Osteoblast (primary cell): ENCODE results near the gene AXDND1. TPM values are rescaled to one million over a fixed set of nuclear protein-coding genes. Genes with fewer than 3 reads are reported as not detected.
"Not testable (repeated sequence)": the region's sequence is repeated elsewhere in the genome, so short reads cannot be mapped to it uniquely, and the experiment has no call there.

Source experiments
- DNase-seq: peaks from one replicate; pipeline ENCODE4 v3.0.0; 2011; ENCODE audit warnings: low spot score, mixed read lengths; ENCODE audit not compliant: insufficient read length; ENCODE audit errors: missing footprints
- H2AFZ ChIP-seq: 2 replicates; pipeline ENCODE4 v1.6.0; 2011; ENCODE audit warnings: mild to moderate bottlenecking, low read length
- H3K27ac ChIP-seq: 2 replicates; pipeline ENCODE4 v1.5.1; 2011; ENCODE audit warnings: mild to moderate bottlenecking, low read depth, low read length, moderate library complexity
- H3K27me3 ChIP-seq: 2 replicates; pipeline ENCODE4 v1.6.0; 2012; ENCODE audit warnings: mild to moderate bottlenecking, control low read depth, inconsistent platforms, low read length, moderate library complexity; ENCODE audit not compliant: insufficient read depth
- H3K36me3 ChIP-seq: 2 replicates; pipeline ENCODE4 v1.5.1; 2011; ENCODE audit warnings: mild to moderate bottlenecking, low read length, control low read depth, moderate library complexity; ENCODE audit not compliant: insufficient read depth
- H3K4me1 ChIP-seq: 2 replicates; pipeline ENCODE4 v1.5.1; 2011; ENCODE audit warnings: mild to moderate bottlenecking, low read length, control low read depth, moderate library complexity; ENCODE audit not compliant: insufficient read depth
- H3K4me2 ChIP-seq: 2 replicates; pipeline ENCODE4 v1.6.0; 2011; ENCODE audit warnings: mild to moderate bottlenecking, low read length; ENCODE audit not compliant: insufficient read depth
- H3K4me3 ChIP-seq: fragments of 200-600 bp; sonication (generic); 3 replicates; pipeline ENCODE4 v1.5.1; 2012; ENCODE audit warnings: mild to moderate bottlenecking, low read length, inconsistent platforms; ENCODE audit not compliant: insufficient read depth
- H3K79me2 ChIP-seq: 2 replicates; pipeline ENCODE4 v1.6.0; 2012; ENCODE audit warnings: mild to moderate bottlenecking, low read length, control low read depth, inconsistent platforms; ENCODE audit not compliant: insufficient read depth
- H3K9me3 ChIP-seq: 2 replicates; pipeline ENCODE4 v1.5.1; 2011; ENCODE audit warnings: low read depth, low read length, control low read depth
- H4K20me1 ChIP-seq: 2 replicates; pipeline ENCODE4 v1.6.0; 2012; ENCODE audit warnings: mild to moderate bottlenecking, low read length, control low read depth; ENCODE audit not compliant: insufficient read depth
- total RNA-seq: library from RNA; depleted of rRNA; stranded (reverse); fragments of >200 nt; gene quantifications from 2 replicates; pipeline ENCODE4 v1.2.3, GENCODE V29; 2012
- TF ChIP-seq, protein P1 (sequence below): IDR thresholded peaks from 2 replicates; pipeline ENCODE4 v1.5.1; 2011; ENCODE audit warnings: mild to moderate bottlenecking, low read depth, low read length, moderate library complexity; ENCODE audit errors: extremely low read depth

Gene AXDND1
- total RNA-seq, 1 donor: 0.72 TPM

DNA sequence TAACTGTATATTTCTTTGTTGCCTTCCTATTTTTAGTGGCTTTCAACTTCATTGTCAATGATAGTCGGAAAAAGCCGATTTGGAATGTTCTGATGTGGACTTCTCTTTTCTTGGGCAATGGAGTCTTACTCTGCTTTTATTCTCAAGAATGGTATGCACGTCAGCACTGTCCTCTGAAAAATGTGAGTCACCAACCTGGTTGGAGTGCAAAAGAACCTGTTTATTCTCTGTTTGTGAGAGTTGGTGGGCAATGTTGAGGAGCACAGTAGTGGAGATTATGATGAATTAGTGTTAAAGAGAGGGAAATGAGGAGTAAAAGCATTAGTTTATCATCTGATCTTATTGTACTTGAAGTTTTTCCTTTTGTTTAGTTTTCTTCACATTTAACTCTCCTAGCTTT, 14.5 kb upstream of the AXDND1 start:
- Histone ChIP-seq H2AFZ (no peak overlapping the region), H3K27me3 (no peaks in the 10 kb centered on the region), H3K4me2 (no peak overlapping the region), H3K4me1 (peaks cover 6% of the 10 kb centered on the region), H3K4me3 (no peak overlapping the region), H4K20me1 (no peaks in the 10 kb centered on the region), H3K9me3 (no peaks in the 10 kb centered on the region), H3K27ac (no peak overlapping the region), H3K36me3 (peaks cover 32% of the 10 kb centered on the region), H3K79me2 (no peaks in the 10 kb centered on the region)
- TF ChIP-seq, protein P1, sequence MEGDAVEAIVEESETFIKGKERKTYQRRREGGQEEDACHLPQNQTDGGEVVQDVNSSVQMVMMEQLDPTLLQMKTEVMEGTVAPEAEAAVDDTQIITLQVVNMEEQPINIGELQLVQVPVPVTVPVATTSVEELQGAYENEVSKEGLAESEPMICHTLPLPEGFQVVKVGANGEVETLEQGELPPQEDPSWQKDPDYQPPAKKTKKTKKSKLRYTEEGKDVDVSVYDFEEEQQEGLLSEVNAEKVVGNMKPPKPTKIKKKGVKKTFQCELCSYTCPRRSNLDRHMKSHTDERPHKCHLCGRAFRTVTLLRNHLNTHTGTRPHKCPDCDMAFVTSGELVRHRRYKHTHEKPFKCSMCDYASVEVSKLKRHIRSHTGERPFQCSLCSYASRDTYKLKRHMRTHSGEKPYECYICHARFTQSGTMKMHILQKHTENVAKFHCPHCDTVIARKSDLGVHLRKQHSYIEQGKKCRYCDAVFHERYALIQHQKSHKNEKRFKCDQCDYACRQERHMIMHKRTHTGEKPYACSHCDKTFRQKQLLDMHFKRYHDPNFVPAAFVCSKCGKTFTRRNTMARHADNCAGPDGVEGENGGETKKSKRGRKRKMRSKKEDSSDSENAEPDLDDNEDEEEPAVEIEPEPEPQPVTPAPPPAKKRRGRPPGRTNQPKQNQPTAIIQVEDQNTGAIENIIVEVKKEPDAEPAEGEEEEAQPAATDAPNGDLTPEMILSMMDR: no peak
- DNase-seq: no peak

DNA sequence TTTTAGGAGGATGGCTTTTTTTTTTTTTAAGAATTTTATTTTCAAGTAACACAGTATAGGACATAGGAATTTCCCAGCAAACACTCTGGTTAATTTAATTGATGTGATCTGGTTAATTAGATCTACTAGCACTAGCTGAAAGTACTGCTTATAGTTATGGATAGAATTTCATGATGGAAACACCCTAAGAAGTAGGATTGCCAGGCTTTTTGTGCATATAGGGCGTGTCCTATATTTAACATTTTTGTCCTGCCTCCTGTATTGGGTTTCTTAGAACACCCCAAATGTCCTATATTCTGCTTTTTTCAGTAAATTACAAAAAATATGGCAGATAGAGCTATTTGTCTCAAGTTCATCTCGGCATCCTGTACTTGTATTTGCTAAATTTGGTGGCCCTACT, 13.5 kb upstream of the AXDND1 start:
- DNase-seq: no peak
- Histone ChIP-seq H3K36me3 (peaks cover 29% of the 10 kb centered on the region), H3K27me3 (no peaks in the 10 kb centered on the region), H3K4me1 (peaks cover 6% of the 10 kb centered on the region), H3K9me3 (no peaks in the 10 kb centered on the region), H2AFZ (no peak overlapping the region), H3K4me3 (no peak overlapping the region), H3K4me2 (no peak overlapping the region), H4K20me1 (no peaks in the 10 kb centered on the region), H3K27ac (no peak overlapping the region), H3K79me2 (no peaks in the 10 kb centered on the region)
- TF ChIP-seq, protein P1: no peak

DNA sequence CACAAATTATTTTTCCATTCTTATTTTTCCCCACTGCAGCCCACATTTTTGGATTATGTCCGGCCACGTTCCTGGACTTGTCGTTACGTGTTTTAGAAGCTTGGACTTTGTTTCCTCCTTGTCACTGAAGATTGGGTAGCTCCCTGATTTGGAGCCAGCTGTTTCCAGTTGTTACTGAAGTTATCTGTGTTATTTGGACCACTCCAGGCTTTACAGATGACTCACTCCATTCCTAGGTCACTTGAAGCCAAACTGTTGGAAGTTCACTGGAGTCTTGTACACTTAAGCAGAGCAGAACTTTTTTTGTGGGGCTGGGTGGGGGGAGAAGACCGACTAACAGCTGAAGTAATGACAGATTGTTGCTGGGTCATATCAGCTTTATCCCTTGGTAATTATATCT, 12.2 kb upstream of the AXDND1 start:
- Histone ChIP-seq H3K4me2 (peak overlapping the region; percentile 1), H3K4me1 (peaks cover 6% of the 10 kb centered on the region), H3K27me3 (no peaks in the 10 kb centered on the region), H3K36me3 (peaks cover 18% of the 10 kb centered on the region), H3K79me2 (no peaks in the 10 kb centered on the region), H3K27ac (peak overlapping the region; percentile 5), H3K9me3 (no peaks in the 10 kb centered on the region), H4K20me1 (no peaks in the 10 kb centered on the region), H2AFZ (no peak overlapping the region), H3K4me3 (no peak overlapping the region)
- DNase-seq: peak; percentile 39
- TF ChIP-seq, protein P1: no peak

DNA sequence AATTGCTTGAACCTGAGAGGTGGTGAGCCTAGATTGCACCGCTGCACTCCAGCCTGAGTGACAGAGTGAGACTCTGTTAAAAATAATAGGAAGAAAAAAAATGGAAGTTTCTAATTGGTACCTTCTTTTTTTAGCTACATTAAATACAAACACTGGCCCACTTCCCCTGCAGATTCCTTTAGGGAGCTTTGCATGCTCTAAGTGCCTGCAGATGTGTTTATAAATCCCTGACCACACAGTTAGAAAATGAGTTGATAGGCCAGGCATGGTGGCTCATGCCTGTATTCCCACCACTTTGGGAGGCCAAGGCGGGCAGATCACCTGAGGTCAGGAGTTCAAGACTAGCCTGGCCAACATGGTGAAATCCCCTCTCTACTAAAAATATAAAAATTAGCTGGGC, 4.1 kb upstream of the AXDND1 start:
- not testable (repeated sequence) for H3K4me1 ChIP-seq, H3K4me2 ChIP-seq, H3K9me3 ChIP-seq, DNase-seq, H4K20me1 ChIP-seq, H3K36me3 ChIP-seq, H3K27ac ChIP-seq, H3K4me3 ChIP-seq, H3K27me3 ChIP-seq, H2AFZ ChIP-seq, H3K79me2 ChIP-seq
